Neural progenitor cell (in vitro differentiated cells): ENCODE measurements around the gene MYF5. TPM values are rescaled to one million over a fixed set of nuclear protein-coding genes. Genes with fewer than 3 reads are reported as not detected.

Experiments used
- DNase-seq: peaks from one replicate; pipeline ENCODE4 v3.0.0-alpha.2; 2016; ENCODE audit warnings: low spot score
- H2AFZ ChIP-seq: fragments of 200-600 bp; sonication (generic); replicated peaks from 2 replicates; pipeline ENCODE4 v1.6.1; 2016; ENCODE audit warnings: antibody characterized with exemption
- H3F3A ChIP-seq: fragments of 200-600 bp; sonication (generic); 2 replicates; pipeline ENCODE4 v1.6.1; 2016; ENCODE audit warnings: antibody characterized with exemption, low read depth
- H3K27ac ChIP-seq: fragments of 200-600 bp; sonication (generic); 2 replicates; pipeline ENCODE4 v1.5.1; 2016; ENCODE audit warnings: mild to moderate bottlenecking
- H3K27me3 ChIP-seq: fragments of 200-600 bp; sonication (generic); 2 replicates; pipeline ENCODE4 v1.6.1; 2016; ENCODE audit warnings: mild to moderate bottlenecking, moderate library complexity
- H3K36me3 ChIP-seq: fragments of 200-600 bp; sonication (generic); 2 replicates; pipeline ENCODE4 v1.5.1; 2016
- H3K4me1 ChIP-seq: fragments of 200-600 bp; sonication (generic); 2 replicates; pipeline ENCODE4 v1.6.1; 2016; ENCODE audit warnings: mixed run types
- H3K4me2 ChIP-seq: fragments of 200-600 bp; sonication (generic); 2 replicates; pipeline ENCODE4 v1.6.1; 2016
- H3K4me3 ChIP-seq: fragments of 200-600 bp; sonication (generic); 2 replicates; pipeline ENCODE4 v1.5.1; 2016
- H3K79me2 ChIP-seq: fragments of 200-600 bp; sonication (generic); 2 replicates; pipeline ENCODE4 v1.6.1; 2016; ENCODE audit warnings: low read depth
- H3K9ac ChIP-seq: fragments of 200-600 bp; sonication (generic); 2 replicates; pipeline ENCODE4 v1.6.1; 2016
- H3K9me3 ChIP-seq: fragments of 200-600 bp; sonication (generic); 2 replicates; pipeline ENCODE4 v1.5.1; 2016; ENCODE audit warnings: low read depth
- H4K20me1 ChIP-seq: fragments of 200-600 bp; sonication (generic); 2 replicates; pipeline ENCODE4 v1.6.1; 2016; ENCODE audit warnings: low read depth
- H3K27ac Mint-ChIP-seq: 3 replicates; pipeline ENCODE4 v1.8.0; 2021; ENCODE audit warnings: mixed read lengths
- H3K27me3 Mint-ChIP-seq: 2 replicates; pipeline ENCODE4 v1.8.0; 2022; ENCODE audit warnings: low read depth, mild to moderate bottlenecking, inconsistent platforms, moderate library complexity, mixed read lengths; ENCODE audit not compliant: insufficient read depth
- H3K36me3 Mint-ChIP-seq: 3 replicates; pipeline ENCODE4 v1.8.0; 2021; ENCODE audit warnings: mixed read lengths
- H3K4me1 Mint-ChIP-seq: 3 replicates; pipeline ENCODE4 v1.8.0; 2021; ENCODE audit warnings: mixed read lengths
- H3K4me3 Mint-ChIP-seq: 3 replicates; pipeline ENCODE4 v1.8.0; 2021; ENCODE audit warnings: mild to moderate bottlenecking, moderate library complexity, mixed read lengths
- H3K9me3 Mint-ChIP-seq: 3 replicates; pipeline ENCODE4 v1.8.0; 2020; ENCODE audit warnings: mixed read lengths
- CTCF ChIP-seq: fragments of 200-600 bp; sonication (generic); IDR thresholded peaks from 2 replicates; pipeline ENCODE4 v1.5.1; 2017; ENCODE audit warnings: antibody characterized with exemption, mild to moderate bottlenecking
- EZH2 ChIP-seq: fragments of 200-600 bp; sonication (generic); IDR thresholded peaks from 2 replicates; pipeline ENCODE4 v1.6.1; 2017; ENCODE audit warnings: antibody characterized with exemption, mild to moderate bottlenecking, moderate library complexity
- EZH2phosphoT487 ChIP-seq: fragments of 200-600 bp; sonication (generic); IDR thresholded peaks from 2 replicates; pipeline ENCODE4 v1.6.1; 2017; ENCODE audit warnings: antibody characterized with exemption
- total RNA-seq: library from RNA; depleted of rRNA; stranded (reverse); fragments of >200 nt; gene quantifications from 2 replicates; pipeline ENCODE4 v1.2.3, GENCODE V29; 2015; ENCODE audit warnings: low replicate concordance

The MYF5 gene
- total RNA-seq, 1 donor from 2014 or later: not detected

- peaks cover 6% of the 10 kb centered on the region for H3K4me1 ChIP-seq
- H3K27ac Mint-ChIP-seq: no peak overlapping the region
- H3K27ac ChIP-seq: no peak overlapping the region
- H3K27me3 ChIP-seq: no peaks in the 10 kb centered on the region
- H3K9me3 Mint-ChIP-seq: no peaks in the 10 kb centered on the region
- H2AFZ ChIP-seq: no peak overlapping the region
- H3K79me2 ChIP-seq: no peaks in the 10 kb centered on the region
- no peak overlapping the region for H3K4me2 ChIP-seq
- H3K4me1 Mint-ChIP-seq: peaks cover 7% of the 10 kb centered on the region
- no peaks in the 10 kb centered on the region for H3K36me3 Mint-ChIP-seq
- H3K36me3 ChIP-seq: no peaks in the 10 kb centered on the region
- H4K20me1 ChIP-seq: no peaks in the 10 kb centered on the region
- H3F3A ChIP-seq: peaks cover 6% of the 10 kb centered on the region
- no peaks in the 10 kb centered on the region for H3K9me3 ChIP-seq
- no peak overlapping the region for H3K4me3 ChIP-seq
- no peaks in the 10 kb centered on the region for H3K27me3 Mint-ChIP-seq
- TF ChIP-seq EZH2: no peak
- no peak for TF ChIP-seq EZH2phosphoT487
- TF ChIP-seq CTCF: no peak
- no peak for DNase-seq
- no peak overlapping the region for H3K9ac ChIP-seq
- H3K4me3 Mint-ChIP-seq: no peak overlapping the region
These were observed 38.7 kb upstream of the MYF5 start for GRCh38 chr12:80677994-80678393.

- TF ChIP-seq EZH2phosphoT487: no peak
- TF ChIP-seq CTCF: no peak
- TF ChIP-seq EZH2: no peak
- Mint-ChIP-seq H3K27me3 (no peaks in the 10 kb centered on the region), H3K27ac (no peak overlapping the region), H3K4me3 (no peak overlapping the region), H3K36me3 (no peaks in the 10 kb centered on the region), H3K4me1 (peaks cover 7% of the 10 kb centered on the region), H3K9me3 (no peaks in the 10 kb centered on the region)
- peaks cover 6% of the 10 kb centered on the region for H3F3A ChIP-seq
- peaks cover 6% of the 10 kb centered on the region for H3K4me1 ChIP-seq
- H3K9me3 ChIP-seq: no peaks in the 10 kb centered on the region
- DNase-seq: no peak
- H3K4me3 ChIP-seq: no peak overlapping the region
- H4K20me1 ChIP-seq: no peaks in the 10 kb centered on the region
- H3K79me2 ChIP-seq: no peaks in the 10 kb centered on the region
- H3K27me3 ChIP-seq: no peaks in the 10 kb centered on the region
- no peak overlapping the region for H2AFZ ChIP-seq
- H3K27ac ChIP-seq: no peak overlapping the region
- H3K4me2 ChIP-seq: no peak overlapping the region
- H3K36me3 ChIP-seq: no peaks in the 10 kb centered on the region
- no peak overlapping the region for H3K9ac ChIP-seq
These were observed 37.2 kb upstream of the MYF5 start for GRCh38 chr12:80679346-80680131.

- Histone ChIP-seq H3K27ac (no peak overlapping the region), H2AFZ (no peak overlapping the region), H3K27me3 (no peaks in the 10 kb centered on the region), H3F3A (no peaks in the 10 kb centered on the region), H3K4me1 (no peaks in the 10 kb centered on the region), H3K4me3 (no peak overlapping the region), H3K79me2 (no peaks in the 10 kb centered on the region), H4K20me1 (no peaks in the 10 kb centered on the region), H3K36me3 (no peaks in the 10 kb centered on the region), H3K4me2 (no peak overlapping the region), H3K9ac (no peak overlapping the region), H3K9me3 (no peaks in the 10 kb centered on the region)
- H3K4me3 Mint-ChIP-seq: no peak overlapping the region
- H3K4me1 Mint-ChIP-seq: no peaks in the 10 kb centered on the region
- no peaks in the 10 kb centered on the region for H3K36me3 Mint-ChIP-seq
- TF ChIP-seq CTCF (no peak), EZH2 (no peak), EZH2phosphoT487 (no peak)
- H3K27me3 Mint-ChIP-seq: no peaks in the 10 kb centered on the region
- DNase-seq: no peak
- H3K27ac Mint-ChIP-seq: no peak overlapping the region
- H3K9me3 Mint-ChIP-seq: no peaks in the 10 kb centered on the region
These were observed 35.4 kb upstream of the MYF5 start for GRCh38 chr12:80681287-80681686.
